HepG2 (cell line): Measurements from ENCODE around the gene JADE3. TPM values are rescaled to one million over a fixed set of nuclear protein-coding genes. Genes with fewer than 3 reads are reported as not detected.

Source experiments
- CBFB ChIP-seq: sonication (generic); formaldehyde crosslinking; IDR thresholded peaks from 2 replicates; pipeline ENCODE4 v1.4.0; 2020; ENCODE audit warnings: missing genetic modification reagents
- CHCHD3 ChIP-seq: sonication (generic); formaldehyde crosslinking; IDR thresholded peaks from 2 replicates; pipeline ENCODE4 v1.8.0; 2022; ENCODE audit warnings: mild to moderate bottlenecking, missing genetic modification reagents, moderate library complexity
- GATAD2A ChIP-seq: IDR thresholded peaks from 2 replicates; pipeline ENCODE4 v1.6.1; 2016
- HES4 ChIP-seq: sonication (generic); formaldehyde crosslinking; IDR thresholded peaks from 2 replicates; pipeline ENCODE4 v1.9.0; 2021; ENCODE audit warnings: mild to moderate bottlenecking, missing genetic modification reagents, borderline replicate concordance
- MAZ ChIP-seq, 2 experiments: sonication (generic) in 1 of 2; formaldehyde crosslinking in 1 of 2; IDR thresholded peaks; 2 replicates each; pipeline versions ENCODE4 v1.5.0 to v1.6.1; 2012 to 2020; ENCODE audit warnings: low read depth in 2 of 2, mild to moderate bottlenecking in 2 of 2, borderline replicate concordance in 1 of 2, improper control_type of control experiment in 1 of 2, low read length in 1 of 2, missing genetic modification reagents in 1 of 2, moderate library complexity in 1 of 2
- MIXL1 ChIP-seq: IDR thresholded peaks from 2 replicates; pipeline ENCODE4 v1.6.1; 2016
- NCOA5 ChIP-seq: sonication (generic); formaldehyde crosslinking; IDR thresholded peaks from 2 replicates; pipeline ENCODE4 v1.4.0; 2020; ENCODE audit warnings: missing genetic modification reagents
- NFE2L2 ChIP-seq: fragments of 150-350 bp; IDR thresholded peaks from 2 replicates; pipeline ENCODE4 v1.6.1; 2014; ENCODE audit warnings: low read length
- PHF5A ChIP-seq: IDR thresholded peaks from one replicate; pipeline ENCODE4 v1.6.1; 2018; ENCODE audit warnings: low read depth, missing genetic modification reagents; ENCODE audit not compliant: unreplicated experiment
- PLRG1 ChIP-seq: fragments of 450-650 bp; conservative IDR thresholded peaks from 2 replicates; pipeline ENCODE4 v1.6.1; 2016
- RXRA ChIP-seq: sonication (generic); formaldehyde crosslinking; IDR thresholded peaks from 2 replicates; pipeline ENCODE4 v1.5.1; 2020; ENCODE audit warnings: missing genetic modification reagents
- SALL2 ChIP-seq: sonication (generic); formaldehyde crosslinking; IDR thresholded peaks from 2 replicates; pipeline ENCODE4 v1.8.1; 2023; ENCODE audit warnings: mild to moderate bottlenecking, missing genetic modification reagents, inconsistent platforms
- SETDB1 ChIP-seq: sonication (generic); formaldehyde crosslinking; IDR thresholded peaks from 2 replicates; pipeline ENCODE4 v1.5.1; 2020; ENCODE audit warnings: missing genetic modification reagents, mild to moderate bottlenecking, borderline replicate concordance
- SOX13 ChIP-seq, 3 experiments: fragments of 450-650 bp in 1 of 3; sonication (generic) in 1 of 3; formaldehyde crosslinking in 1 of 3; IDR thresholded peaks in 2 of 3; conservative IDR thresholded peaks in 1 of 3; 2 replicates each; pipeline versions ENCODE4 v1.5.0 to v1.6.1; 2016 to 2020; ENCODE audit warnings: antibody characterized with exemption in 1 of 3, mild to moderate bottlenecking in 1 of 3, missing compliant biosample characterization in 1 of 3, missing genetic modification reagents in 1 of 3, moderate library complexity in 1 of 3
- ZBTB7B ChIP-seq: sonication (generic); formaldehyde crosslinking; IDR thresholded peaks from 2 replicates; pipeline ENCODE4 v1.4.0; 2020; ENCODE audit warnings: missing genetic modification reagents
- ZNF407 ChIP-seq: sonication (generic); formaldehyde crosslinking; IDR thresholded peaks from one replicate; pipeline ENCODE4 v1.5.1; 2020; ENCODE audit warnings: mild to moderate bottlenecking, missing genetic modification reagents; ENCODE audit errors: not compliant biosample characterization
- ZNF572 ChIP-seq: sonication (generic); formaldehyde crosslinking; IDR thresholded peaks from 2 replicates; pipeline ENCODE4 v1.5.1; 2020; ENCODE audit warnings: mild to moderate bottlenecking, missing genetic modification reagents
- ZNF577 ChIP-seq: sonication (generic); formaldehyde crosslinking; IDR thresholded peaks from 2 replicates; pipeline ENCODE4 v1.4.0; 2020; ENCODE audit warnings: mild to moderate bottlenecking, low read depth, missing genetic modification reagents, borderline replicate concordance
- ZNF678 ChIP-seq: sonication (generic); formaldehyde crosslinking; IDR thresholded peaks from 2 replicates; pipeline ENCODE4 v1.4.0; 2020; ENCODE audit warnings: mild to moderate bottlenecking, missing genetic modification reagents
- ZNF800 ChIP-seq: sonication (generic); formaldehyde crosslinking; IDR thresholded peaks from 2 replicates; pipeline ENCODE4 v1.4.0; 2020; ENCODE audit warnings: missing genetic modification reagents
- polyA plus RNA-seq, 8 experiments: library from polyadenylated mRNA; depleted of rRNA in 3 of 8; stranded (reverse) in 7 of 8; unstranded in 1 of 8; fragments of >200 nt; fragmentation: Illumina TruSeq in 4 of 8; extraction: Trizol in 4 of 8; gene quantifications; 2 replicates each; pipeline versions ENCODE4 v1.2.1 to v1.2.3, GENCODE V29; 2011 to 2016; ENCODE audit warnings: low read depth in 4 of 8, missing spikeins in 1 of 8, mixed read lengths in 1 of 8; ENCODE audit not compliant: insufficient read depth in 1 of 8
- total RNA-seq, 5 experiments: library from RNA; depleted of rRNA; stranded (reverse); fragments of >200 nt; fragmentation: Illumina TruSeq; extraction: Trizol; gene quantifications; 2 replicates each; pipeline ENCODE4 v1.2.3, GENCODE V29; 2016; ENCODE audit warnings: low read depth in 1 of 5

The JADE3 gene
- total and polyA plus RNA-seq, 2 of the 13 experiments (the other 11 are each of a cell fraction or from before 2014, with no cell fraction given) = 7.7 to 7.8 TPM

GRCh38 chrX:47080215-47080914 is 168.1 kb downstream of the JADE3 start (continued):
- TF ChIP-seq ZNF800 (CRISPR knock-in tag) (no peak), ZNF577 (CRISPR knock-in tag) (no peak), MAZ (IDR thresholded peaks at IDR 0.05; ENCODE audit: borderline replicate concordance, low read depth, low read length) (no peak), MAZ (CRISPR knock-in tag; IDR thresholded peaks at IDR 0.05; ENCODE audit: low read depth) (peak; percentile 60; the same call in 1 of the 2 replicates), CBFB (0 out of 2 replicates have a peak, but pooled peaks have one; percentile 31), GATAD2A (CRISPR knock-in tag) (peak; percentile 86), CHCHD3 (CRISPR knock-in tag) (no peak), MIXL1 (CRISPR knock-in tag) (0 out of 2 replicates have a peak, but pooled peaks have one; percentile 38), PLRG1 (no peak), SALL2 (CRISPR knock-in tag) (no peak), ZNF678 (CRISPR knock-in tag) (no peak), ZNF572 (CRISPR knock-in tag) (no peak), NFE2L2 (no peak), NCOA5 (CRISPR knock-in tag) (no peak), HES4 (CRISPR knock-in tag) (no peak), SOX13 (IDR thresholded peaks at IDR 0.05) (peak; percentile 72; the same call in 1 of the 2 replicates), SOX13 (CRISPR knock-in tag; conservative IDR thresholded peaks at IDR 0.05 in 1 of 2, IDR thresholded peaks at IDR 0.05 in 1 of 2) (peak in 1 of 2 experiments; percentile 90; a peak in 2 of 4 replicates), SETDB1 (CRISPR knock-in tag) (no peak), RXRA (CRISPR knock-in tag) (peak; percentile 87), ZBTB7B (peak; percentile 87), PHF5A (CRISPR knock-in tag) (no peak), ZNF407 (CRISPR knock-in tag) (no peak)
